SU-DHL-6 (cell line): ENCODE measurements around the gene CD101.

ENCODE experiments used
- CTCF ChIP-seq: fragments of 200-600 bp; sonication (generic); IDR thresholded peaks from one replicate; pipeline ENCODE4 v1.5.1; 2017; ENCODE audit warnings: antibody characterized with exemption, mild to moderate bottlenecking, low read length, moderate library complexity; ENCODE audit not compliant: insufficient read depth, poor library complexity, severe bottlenecking
- EZH2phosphoT487 ChIP-seq: fragments of 200-600 bp; sonication (generic), shearing (Covaris generic); conservative IDR thresholded peaks from 2 replicates; pipeline ENCODE4 v1.6.1; 2018; ENCODE audit warnings: mild to moderate bottlenecking, antibody characterized with exemption, low read length, moderate library complexity, mixed read lengths

GRCh38 chr1:116997066-116997465 is 4.5 kb upstream of the CD101 start:
- TF ChIP-seq CTCF, result no peak
- no peak for TF ChIP-seq EZH2phosphoT487
